Activated CD4-positive, alpha-beta T cell treated with anti-CD3 and anti-CD28 coated beads, Interleukin-2, amount 50 U/mL, for 48 hours (primary cell): ENCODE measurements around the gene TMEFF1.

Experiments used
- DNase-seq, 2 experiments: peaks; one replicate each; pipeline ENCODE4 v3.0.0-alpha.2; 2020

TMEFF1 gene

GRCh38 chr9:100448266-100448665 is 24.7 kb upstream of the TMEFF1 start:
- no peak for DNase-seq

GRCh38 chr9:100449420-100449819 is 23.5 kb upstream of the TMEFF1 start:
- no peak for DNase-seq

GRCh38 chr9:100452894-100453293 is 20.1 kb upstream of the TMEFF1 start:
- no peak for DNase-seq

GRCh38 chr9:100455470-100455869 is 17.5 kb upstream of the TMEFF1 start:
- DNase-seq, result no peak

GRCh38 chr9:100457517-100457916 is 15.4 kb upstream of the TMEFF1 start:
- no peak for DNase-seq

- DNase-seq, result no peak
Observed at GRCh38 chr9:100459963-100460362, 13.0 kb upstream of the TMEFF1 start.

- no peak for DNase-seq
Observed at GRCh38 chr9:100465274-100465673, 7.7 kb upstream of the TMEFF1 start.

GRCh38 chr9:100465761-100466160 is 7.2 kb upstream of the TMEFF1 start:
- DNase-seq, result no peak

- no peak for DNase-seq
Observed at GRCh38 chr9:100466171-100466828, 6.6 kb upstream of the TMEFF1 start.

GRCh38 chr9:100466829-100467221 is 6.1 kb upstream of the TMEFF1 start:
- DNase-seq, result no peak

GRCh38 chr9:100468041-100468440 is 4.9 kb upstream of the TMEFF1 start:
- no peak for DNase-seq

- DNase-seq, result no peak
Observed at GRCh38 chr9:100472268-100472667, 681 bp upstream of the TMEFF1 start.

- DNase-seq, result peak; percentile 34 to 40
Observed at GRCh38 chr9:100473276-100474081, 530 bp downstream of the TMEFF1 start.

GRCh38 chr9:100474082-100474923 is 1.4 kb downstream of the TMEFF1 start:
- DNase-seq, result no peak

- DNase-seq, result no peak
Observed at GRCh38 chr9:100474924-100475276, 2.0 kb downstream of the TMEFF1 start.

- no peak for DNase-seq
Observed at GRCh38 chr9:100477241-100477640, 4.3 kb downstream of the TMEFF1 start.

GRCh38 chr9:100478192-100478591 is 5.2 kb downstream of the TMEFF1 start:
- no peak for DNase-seq

- no peak for DNase-seq
Observed at GRCh38 chr9:100479820-100480219, 6.9 kb downstream of the TMEFF1 start.

- no peak for DNase-seq
Observed at GRCh38 chr9:100485196-100485595, 12.2 kb downstream of the TMEFF1 start.

GRCh38 chr9:100486479-100487176 is 13.7 kb downstream of the TMEFF1 start:
- no peak for DNase-seq

- no peak for DNase-seq
Observed at GRCh38 chr9:100488177-100488576, 15.2 kb downstream of the TMEFF1 start.

- DNase-seq, result no peak
Observed at GRCh38 chr9:100489836-100490235, 16.9 kb downstream of the TMEFF1 start.

GRCh38 chr9:100492952-100493351 is 20.0 kb downstream of the TMEFF1 start:
- DNase-seq, result no peak
